Transverse colon (tissue), 4 donors: ENCODE data around the gene PLBD2.

Experiments used
- EP300 ChIP-seq: sonication (generic); formaldehyde crosslinking; IDR thresholded peaks from one replicate; pipeline ENCODE4 v1.6.1; 2017; ENCODE audit warnings: antibody characterized with exemption, low read depth
- POLR2A ChIP-seq: fragments of 450-650 bp; IDR thresholded peaks from one replicate; pipeline ENCODE4 v1.6.1; 2016; ENCODE audit warnings: antibody characterized with exemption, mild to moderate bottlenecking, moderate library complexity
- POLR2AphosphoS5 ChIP-seq, 3 donors: sonication (generic); formaldehyde crosslinking; IDR thresholded peaks; one replicate each; pipeline ENCODE4 v1.6.1; 2016; ENCODE audit warnings: antibody characterized with exemption in 3 of 3
- TF ChIP-seq, protein P1 (sequence below), 5 experiments: fragments of 200-600 bp in 3 of 5; fragments of 450-650 bp in 2 of 5; sonication (generic) in 3 of 5; IDR thresholded peaks; 1 replicate in 2 of 5; 2 replicates in 3 of 5; pipeline ENCODE4 v1.5.1; 2016 to 2017; ENCODE audit warnings: antibody characterized with exemption in 5 of 5, inconsistent platforms in 3 of 5, mild to moderate bottlenecking in 2 of 5, moderate library complexity in 1 of 5

DNA sequence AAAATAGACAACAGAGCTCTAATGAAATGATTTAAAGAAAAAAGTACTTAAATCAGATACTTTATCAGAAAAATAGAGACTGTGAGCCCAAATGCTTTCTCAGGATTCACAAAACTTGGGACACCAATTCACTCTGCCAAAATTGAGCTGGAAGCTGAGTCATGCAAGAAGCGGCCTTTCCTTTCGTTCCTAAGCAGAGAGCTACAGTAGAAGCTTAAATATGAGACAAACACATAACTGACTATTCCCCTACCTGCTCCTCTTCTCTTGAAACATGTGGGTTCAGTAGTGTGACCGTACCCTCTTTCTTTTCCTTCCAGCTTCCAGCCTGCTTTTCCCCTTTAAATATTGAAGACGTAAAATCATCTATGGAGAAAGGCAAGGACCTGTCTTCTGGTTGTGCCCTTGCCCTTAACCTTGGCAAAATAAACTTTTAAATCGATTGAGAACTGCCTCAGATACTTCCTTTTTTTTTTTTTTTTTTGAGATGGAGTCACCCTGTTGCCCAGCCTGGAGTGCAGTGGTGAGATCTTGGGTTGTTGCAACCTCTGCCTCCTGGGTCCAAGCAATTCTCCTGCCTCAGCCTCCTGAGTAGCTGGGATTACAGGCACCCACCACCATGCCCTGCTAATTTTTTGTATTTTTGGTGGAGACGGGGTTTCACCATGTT lies 49.7 kb downstream of the PLBD2 start:
- TF ChIP-seq, protein P1, sequence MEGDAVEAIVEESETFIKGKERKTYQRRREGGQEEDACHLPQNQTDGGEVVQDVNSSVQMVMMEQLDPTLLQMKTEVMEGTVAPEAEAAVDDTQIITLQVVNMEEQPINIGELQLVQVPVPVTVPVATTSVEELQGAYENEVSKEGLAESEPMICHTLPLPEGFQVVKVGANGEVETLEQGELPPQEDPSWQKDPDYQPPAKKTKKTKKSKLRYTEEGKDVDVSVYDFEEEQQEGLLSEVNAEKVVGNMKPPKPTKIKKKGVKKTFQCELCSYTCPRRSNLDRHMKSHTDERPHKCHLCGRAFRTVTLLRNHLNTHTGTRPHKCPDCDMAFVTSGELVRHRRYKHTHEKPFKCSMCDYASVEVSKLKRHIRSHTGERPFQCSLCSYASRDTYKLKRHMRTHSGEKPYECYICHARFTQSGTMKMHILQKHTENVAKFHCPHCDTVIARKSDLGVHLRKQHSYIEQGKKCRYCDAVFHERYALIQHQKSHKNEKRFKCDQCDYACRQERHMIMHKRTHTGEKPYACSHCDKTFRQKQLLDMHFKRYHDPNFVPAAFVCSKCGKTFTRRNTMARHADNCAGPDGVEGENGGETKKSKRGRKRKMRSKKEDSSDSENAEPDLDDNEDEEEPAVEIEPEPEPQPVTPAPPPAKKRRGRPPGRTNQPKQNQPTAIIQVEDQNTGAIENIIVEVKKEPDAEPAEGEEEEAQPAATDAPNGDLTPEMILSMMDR (IDR thresholded peaks at IDR 0.05) = no peak
- TF ChIP-seq POLR2A (no peak), POLR2AphosphoS5 (IDR thresholded peaks at IDR 0.05) (no peak), EP300 (no peak)
